ENCODE results near the gene SNCA.

SNCA gene

DNA sequence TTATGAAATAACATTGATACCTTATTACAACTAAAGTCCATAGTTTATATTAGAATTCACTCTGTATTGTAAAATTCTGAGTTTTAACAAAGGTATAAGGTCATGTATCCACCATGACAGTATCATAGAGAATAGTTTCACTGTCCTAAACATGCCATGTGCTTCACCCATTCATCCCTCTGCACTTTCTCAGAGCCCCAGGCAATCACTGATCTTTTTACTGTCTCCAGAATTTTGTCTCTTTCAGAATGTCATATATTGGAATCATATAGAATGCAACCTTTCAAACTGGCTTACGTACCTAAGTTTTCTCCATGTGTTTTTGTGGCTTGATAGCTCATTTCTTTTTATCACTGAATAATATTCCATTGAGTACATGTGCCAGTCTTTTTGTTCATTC lies 33.9 kb downstream of the SNCA start:
- no peak for DNase-seq (ENCODE audit: low read depth)
- no peak overlapping the region for H3K4me3 ChIP-seq (ENCODE audit: low read depth, low read length)
- TF ChIP-seq, protein P1, sequence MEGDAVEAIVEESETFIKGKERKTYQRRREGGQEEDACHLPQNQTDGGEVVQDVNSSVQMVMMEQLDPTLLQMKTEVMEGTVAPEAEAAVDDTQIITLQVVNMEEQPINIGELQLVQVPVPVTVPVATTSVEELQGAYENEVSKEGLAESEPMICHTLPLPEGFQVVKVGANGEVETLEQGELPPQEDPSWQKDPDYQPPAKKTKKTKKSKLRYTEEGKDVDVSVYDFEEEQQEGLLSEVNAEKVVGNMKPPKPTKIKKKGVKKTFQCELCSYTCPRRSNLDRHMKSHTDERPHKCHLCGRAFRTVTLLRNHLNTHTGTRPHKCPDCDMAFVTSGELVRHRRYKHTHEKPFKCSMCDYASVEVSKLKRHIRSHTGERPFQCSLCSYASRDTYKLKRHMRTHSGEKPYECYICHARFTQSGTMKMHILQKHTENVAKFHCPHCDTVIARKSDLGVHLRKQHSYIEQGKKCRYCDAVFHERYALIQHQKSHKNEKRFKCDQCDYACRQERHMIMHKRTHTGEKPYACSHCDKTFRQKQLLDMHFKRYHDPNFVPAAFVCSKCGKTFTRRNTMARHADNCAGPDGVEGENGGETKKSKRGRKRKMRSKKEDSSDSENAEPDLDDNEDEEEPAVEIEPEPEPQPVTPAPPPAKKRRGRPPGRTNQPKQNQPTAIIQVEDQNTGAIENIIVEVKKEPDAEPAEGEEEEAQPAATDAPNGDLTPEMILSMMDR (IDR thresholded peaks at IDR 0.05; ENCODE audit: low read depth, low read length, missing control alignments): no peak

DNA sequence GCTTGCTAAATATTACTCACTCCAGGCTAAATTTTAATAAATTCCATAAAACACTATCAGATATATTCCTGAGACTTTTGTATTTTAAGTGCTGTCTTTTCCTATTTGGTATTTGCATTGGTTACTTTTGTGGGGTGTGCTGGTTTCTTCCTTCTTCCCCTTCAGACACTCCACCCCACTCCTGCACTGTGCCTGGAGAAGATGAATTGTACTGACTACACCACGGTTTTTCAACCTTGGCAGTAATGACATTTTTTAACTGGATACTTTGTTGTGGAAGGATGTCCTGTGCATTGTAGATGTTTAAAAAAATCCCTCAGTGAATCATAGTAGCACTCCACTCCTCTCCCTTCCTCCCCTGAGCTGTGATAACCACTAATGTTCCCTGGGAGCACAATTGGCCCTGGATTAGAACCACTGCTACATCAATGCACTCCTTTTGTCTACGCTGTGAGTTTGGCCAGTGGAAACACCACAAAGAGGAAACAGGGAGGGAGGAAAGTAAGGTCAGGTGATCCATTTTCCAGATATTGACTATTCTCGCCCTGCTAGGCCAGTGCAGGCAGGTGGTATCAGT lies 36.3 kb downstream of the SNCA start:
- H3K4me3 ChIP-seq (ENCODE audit: low read depth, low read length): no peak overlapping the region
- TF ChIP-seq, protein P1 (IDR thresholded peaks at IDR 0.05; ENCODE audit: low read depth, low read length, missing control alignments): no peak
- no peak for DNase-seq (ENCODE audit: low read depth)

DNA sequence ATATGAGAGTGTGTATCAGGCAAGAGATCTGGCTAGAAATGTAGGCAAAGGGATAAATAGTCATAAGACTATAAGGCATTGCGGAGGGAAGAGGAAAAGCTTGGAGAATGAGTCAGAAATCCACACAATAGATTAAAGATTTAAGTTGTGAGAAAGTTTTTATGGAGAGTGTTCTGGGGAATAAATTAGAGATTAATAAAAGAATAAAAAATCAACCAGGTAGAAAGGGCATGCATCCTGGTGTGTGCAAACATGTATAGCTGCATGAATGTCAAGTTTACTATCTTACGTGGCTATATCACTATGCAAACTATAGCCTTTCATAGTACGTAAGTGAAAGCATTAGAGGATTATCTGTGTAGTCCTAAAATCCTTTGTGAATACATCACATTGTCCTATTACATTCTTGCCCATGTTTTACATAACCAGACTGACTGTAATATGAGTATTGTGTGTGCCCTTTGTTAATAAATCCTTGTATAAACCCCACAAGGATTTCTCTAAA lies 36.9 kb downstream of the SNCA start:
- no peak for DNase-seq (ENCODE audit: low read depth)

DNA sequence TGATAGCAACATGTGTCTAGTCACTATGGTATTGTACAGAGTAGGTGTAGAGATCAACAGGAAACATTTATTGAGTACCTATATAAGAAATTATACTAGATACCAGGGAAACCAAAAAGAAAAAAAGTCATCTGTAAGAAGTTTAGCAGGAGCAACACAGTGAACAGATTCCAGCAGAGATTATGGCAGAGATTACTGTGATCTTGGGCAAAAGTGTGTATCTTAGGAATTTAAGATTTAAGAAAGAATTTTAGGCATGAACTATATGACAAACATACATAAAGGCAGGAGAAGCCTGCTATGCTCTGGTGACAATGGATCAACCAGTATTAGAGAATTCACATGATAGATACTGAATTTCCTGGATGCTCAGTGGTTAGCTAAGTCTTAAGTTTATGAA lies 37.9 kb downstream of the SNCA start:
- DNase-seq (ENCODE audit: low read depth): no peak
- no peak overlapping the region for H3K4me3 ChIP-seq (ENCODE audit: low read depth, low read length)
- TF ChIP-seq, protein P1 (IDR thresholded peaks at IDR 0.05; ENCODE audit: low read depth, low read length, missing control alignments): no peak

More for the DNA sequence above, 36.9 kb downstream of the SNCA start:
- TF ChIP-seq, protein P1 (IDR thresholded peaks at IDR 0.05; ENCODE audit: low read depth, low read length, missing control alignments): no peak
- no peak overlapping the region for H3K4me3 ChIP-seq (ENCODE audit: low read depth, low read length)

DNA sequence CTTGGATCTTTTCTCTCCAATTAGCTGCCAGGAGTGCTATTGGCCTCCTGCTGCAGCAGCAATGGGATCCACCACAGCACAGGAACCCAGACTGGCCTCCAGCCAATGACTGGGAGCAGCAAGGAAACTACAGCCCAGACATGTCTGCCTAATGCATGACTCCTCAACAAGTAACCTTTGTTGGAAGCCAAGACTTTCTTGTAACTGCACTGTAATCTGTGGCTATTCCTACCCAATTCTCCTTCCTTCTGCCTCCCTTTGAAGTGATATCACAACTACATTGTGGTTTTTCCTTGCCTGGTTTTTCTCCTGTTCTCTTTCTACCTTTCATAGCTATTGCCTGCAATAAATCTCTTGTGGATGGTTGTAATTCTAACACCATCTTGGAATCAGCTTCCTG lies 39.8 kb downstream of the SNCA start:
- TF ChIP-seq, protein P1 (IDR thresholded peaks at IDR 0.05; ENCODE audit: low read depth, low read length, missing control alignments): no peak
- no peak overlapping the region for H3K4me3 ChIP-seq (ENCODE audit: low read depth, low read length)
- no peak for DNase-seq (ENCODE audit: low read depth)

DNA sequence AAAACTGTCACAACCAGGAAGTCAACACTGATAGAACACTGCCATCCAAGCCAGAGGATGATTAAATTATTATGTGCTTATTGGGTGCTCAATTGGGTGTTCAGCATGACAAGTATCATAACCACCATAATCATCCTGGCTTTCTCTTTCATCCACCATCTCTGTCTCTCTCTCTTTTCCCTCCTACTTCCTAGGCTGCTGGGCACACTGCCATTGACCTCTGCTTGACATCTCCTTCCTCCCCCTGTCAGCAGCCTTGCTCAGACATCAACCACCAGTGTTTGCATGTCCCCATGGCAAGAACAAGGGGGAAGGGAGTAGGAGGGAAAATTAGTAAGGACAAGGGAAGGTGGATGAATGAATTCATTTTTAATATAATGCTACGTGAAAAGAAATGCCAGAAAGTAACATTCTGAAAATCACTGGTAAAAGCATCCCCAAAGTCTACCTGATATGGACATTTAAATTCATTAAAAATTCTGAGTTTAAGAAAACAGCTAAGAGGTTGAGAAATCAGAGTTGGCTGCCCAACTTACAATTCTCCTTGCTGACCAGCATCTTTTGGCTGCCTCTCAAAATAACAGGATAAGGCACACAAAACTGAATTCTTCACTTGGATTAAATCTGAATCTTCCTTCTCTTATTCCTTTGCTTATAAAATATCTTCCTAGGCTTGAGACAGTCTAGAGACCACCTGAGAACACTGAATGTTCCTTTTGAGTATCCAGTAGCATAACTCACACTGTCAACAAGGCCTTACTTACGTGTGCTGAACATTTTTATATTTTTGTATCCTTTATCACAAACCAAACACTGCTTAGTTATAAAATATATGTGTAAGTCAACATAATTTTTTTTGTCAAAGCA lies 48.5 kb downstream of the SNCA start:
- TF ChIP-seq, protein P1 (IDR thresholded peaks at IDR 0.05; ENCODE audit: low read depth, low read length, missing control alignments): no peak
- H3K4me3 ChIP-seq (ENCODE audit: low read depth, low read length): no peak overlapping the region
- DNase-seq (ENCODE audit: low read depth): no peak

Measured in GM12864 (cell line).